C4-2B (cell line): ENCODE data around the gene PLCH2.

ENCODE experiments used
- CTCF ChIP-seq: fragments of 450-650 bp; conservative IDR thresholded peaks from 2 replicates; pipeline ENCODE4 v1.5.1; 2017; ENCODE audit warnings: mild to moderate bottlenecking
- ZFX ChIP-seq: fragments of 450-650 bp; IDR thresholded peaks from 2 replicates; pipeline ENCODE4 v1.6.1; 2017

GRCh38 chr1:2518528-2518927 lies 42.4 kb downstream of the PLCH2 start:
- TF ChIP-seq CTCF (no peak), ZFX (no peak)
